ENCODE results near the gene RNF175. TPM values are rescaled to one million over a fixed set of nuclear protein-coding genes. Genes with fewer than 3 reads are reported as not detected.

The RNF175 gene
- total RNA-seq, 6 experiments from 2014 or later, result 0.20 TPM; not detected in 5

DNA sequence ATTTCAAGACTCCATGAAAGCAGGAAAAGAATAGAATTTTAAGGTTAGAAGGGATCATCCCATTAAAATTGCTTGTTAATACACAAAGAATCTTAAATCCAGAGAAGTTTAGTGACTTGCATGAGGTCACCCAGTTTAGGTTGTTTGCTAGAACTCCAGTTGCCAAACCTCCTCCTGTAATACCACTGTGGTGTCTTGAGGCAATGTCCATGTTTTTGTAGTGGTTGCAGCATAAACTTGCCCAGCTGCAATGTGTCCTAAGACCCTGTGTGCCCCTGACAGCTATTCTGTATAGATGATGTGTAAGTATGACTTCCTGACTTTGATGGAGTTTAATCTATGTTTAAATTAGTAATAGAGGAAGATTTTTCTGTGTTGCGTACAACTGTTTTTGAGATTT, 22.8 kb upstream of the RNF175 start:
- no peak overlapping the region for H3K4me3 ChIP-seq

DNA sequence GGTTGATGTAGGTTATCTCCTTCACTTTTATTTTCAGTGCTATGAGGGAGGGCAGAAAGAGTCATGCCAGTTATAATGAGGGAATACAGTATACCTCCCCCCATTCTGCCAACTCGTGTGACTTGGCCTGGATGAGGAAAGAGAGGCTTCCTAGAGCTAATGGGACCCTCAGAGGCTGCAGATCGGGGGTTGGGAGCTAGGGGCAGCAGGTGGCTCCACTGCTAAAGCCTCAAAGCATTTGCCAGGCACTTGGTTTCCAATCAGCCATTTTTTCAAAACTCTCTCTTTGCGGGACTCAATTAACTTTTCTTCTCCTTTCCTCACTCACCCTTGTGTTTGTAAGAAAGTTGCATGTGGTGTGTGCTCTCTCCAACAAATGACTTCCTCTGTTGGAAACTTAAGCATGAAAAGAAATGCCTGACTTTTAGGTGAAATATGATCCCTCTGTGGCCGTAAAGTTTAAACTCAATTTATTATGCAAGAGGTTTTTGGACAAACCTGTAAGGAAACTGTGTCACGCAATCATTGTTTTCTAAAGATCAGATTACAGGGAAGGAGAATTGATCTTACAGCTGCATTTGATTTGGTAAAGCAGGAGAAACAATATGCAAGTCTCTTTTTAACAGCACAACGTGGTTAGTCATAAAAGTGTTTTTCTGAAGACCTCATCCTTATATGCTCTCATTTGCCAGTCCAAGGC, 22.0 kb upstream of the RNF175 start:
- no peak for DNase-seq
- Histone ChIP-seq H3K27me3 (peaks cover 0 to under 1% of the 10 kb centered on the region in 2 donors), H3K9me3 (no peaks in the 10 kb centered on the region), H3K4me1 (no peaks in the 10 kb centered on the region), H3K27ac (no peak overlapping the region), H3K4me3 (no peak overlapping the region), H3K36me3 (no peaks in the 10 kb centered on the region)
- TF ChIP-seq, protein P1, sequence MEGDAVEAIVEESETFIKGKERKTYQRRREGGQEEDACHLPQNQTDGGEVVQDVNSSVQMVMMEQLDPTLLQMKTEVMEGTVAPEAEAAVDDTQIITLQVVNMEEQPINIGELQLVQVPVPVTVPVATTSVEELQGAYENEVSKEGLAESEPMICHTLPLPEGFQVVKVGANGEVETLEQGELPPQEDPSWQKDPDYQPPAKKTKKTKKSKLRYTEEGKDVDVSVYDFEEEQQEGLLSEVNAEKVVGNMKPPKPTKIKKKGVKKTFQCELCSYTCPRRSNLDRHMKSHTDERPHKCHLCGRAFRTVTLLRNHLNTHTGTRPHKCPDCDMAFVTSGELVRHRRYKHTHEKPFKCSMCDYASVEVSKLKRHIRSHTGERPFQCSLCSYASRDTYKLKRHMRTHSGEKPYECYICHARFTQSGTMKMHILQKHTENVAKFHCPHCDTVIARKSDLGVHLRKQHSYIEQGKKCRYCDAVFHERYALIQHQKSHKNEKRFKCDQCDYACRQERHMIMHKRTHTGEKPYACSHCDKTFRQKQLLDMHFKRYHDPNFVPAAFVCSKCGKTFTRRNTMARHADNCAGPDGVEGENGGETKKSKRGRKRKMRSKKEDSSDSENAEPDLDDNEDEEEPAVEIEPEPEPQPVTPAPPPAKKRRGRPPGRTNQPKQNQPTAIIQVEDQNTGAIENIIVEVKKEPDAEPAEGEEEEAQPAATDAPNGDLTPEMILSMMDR (IDR thresholded peaks at IDR 0.05), result no peak
- TF ChIP-seq POLR2A (IDR thresholded peaks at IDR 0.05), result no peak
- intact Hi-C loops (cut with DNase I), result loop anchor here in 1 of 2 donors (5.0 kb wide), 1 partner anchor 300 kb away; no protein-coding TSS in a partner anchor
- ATAC-seq, result no peak
- 20% methylated on average over 6 of the region's 6 CpGs for WGBS (ENCODE audit: insufficient coverage, low coverage, low lambda C conversion rate, missing lambda C conversion rate)

More for the DNA sequence above, 22.8 kb upstream of the RNF175 start:
- Histone ChIP-seq H3K27me3 (peaks cover 0 to 8% of the 10 kb centered on the region in 2 donors), H3K4me1 (no peaks in the 10 kb centered on the region), H3K27ac (no peak overlapping the region), H3K36me3 (no peaks in the 10 kb centered on the region), H3K9me3 (no peaks in the 10 kb centered on the region)
- 93% methylated on average over 1 of the region's 1 CpG for WGBS (ENCODE audit: insufficient coverage, low coverage, low lambda C conversion rate, missing lambda C conversion rate)
- intact Hi-C loops (cut with DNase I), result loop anchor here in 1 of 2 donors (5.0 kb wide), 1 partner anchor 300 kb away; no protein-coding TSS in a partner anchor
- ATAC-seq (no peak), DNase-seq (no peak)
- TF ChIP-seq, protein P1 (IDR thresholded peaks at IDR 0.05), result no peak
- no peak for TF ChIP-seq POLR2A (IDR thresholded peaks at IDR 0.05)

DNA sequence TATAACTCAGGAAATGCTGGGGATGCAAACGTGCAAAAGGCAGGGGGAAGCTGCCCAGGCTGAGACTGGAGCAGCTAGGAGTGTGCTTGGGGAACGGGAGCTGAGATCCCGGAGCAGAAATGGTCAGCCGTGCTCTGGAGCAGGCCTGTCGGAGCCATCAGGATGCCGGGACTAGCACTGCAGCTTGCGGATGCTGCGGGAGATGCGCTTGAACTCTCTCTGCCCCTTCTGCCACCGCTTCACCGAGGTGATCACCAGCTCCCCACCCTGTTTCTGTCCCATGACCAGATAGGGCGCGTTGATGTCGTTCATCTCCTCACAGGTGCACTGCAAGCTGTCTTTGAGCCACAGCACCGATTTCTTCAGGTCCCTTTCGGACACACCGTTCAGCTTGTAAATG, 21.5 kb upstream of the RNF175 start:
- no peaks in the 10 kb centered on the region for H3K9me3 ChIP-seq
- no peak overlapping the region for H3K4me3 ChIP-seq
- H3K27ac ChIP-seq, result no peak overlapping the region
- no peaks in the 10 kb centered on the region for H3K4me1 ChIP-seq
- no peaks in the 10 kb centered on the region for H3K27me3 ChIP-seq
- TF ChIP-seq, protein P1 (IDR thresholded peaks at IDR 0.05), result no peak
- TF ChIP-seq POLR2A (IDR thresholded peaks at IDR 0.05), result no peak
- DNase-seq, result no peak
- no peak for ATAC-seq
- no peaks in the 10 kb centered on the region for H3K36me3 ChIP-seq
- intact Hi-C loops (cut with DNase I), result loop anchor here in 1 of 2 donors (5.0 kb wide), 1 partner anchor 301 kb away; no protein-coding TSS in a partner anchor
- WGBS (ENCODE audit: insufficient coverage, low coverage, low lambda C conversion rate, missing lambda C conversion rate), result 71% methylated on average over 3 of the region's 17 CpGs

DNA sequence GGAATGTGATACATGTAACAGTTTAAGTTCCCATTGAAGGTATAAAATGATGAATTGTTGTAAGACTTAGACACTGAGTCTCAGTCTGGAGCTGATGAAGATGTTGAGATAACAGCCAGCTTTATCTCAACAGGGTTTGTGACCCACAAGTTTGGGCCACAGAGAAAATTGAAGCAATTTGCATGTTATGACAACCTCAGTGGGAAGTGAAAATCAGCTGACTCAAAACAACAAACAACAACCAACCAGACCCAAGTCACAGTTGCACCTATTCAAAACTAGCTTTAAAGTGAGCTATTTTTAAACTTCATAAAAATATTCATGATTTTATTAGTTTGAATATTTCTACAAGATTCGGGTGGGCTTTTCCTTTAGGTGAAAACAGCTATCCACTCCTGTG, 21.1 kb upstream of the RNF175 start:
- intact Hi-C loops (cut with DNase I), result loop anchor here in 1 of 2 donors (5.0 kb wide), 1 partner anchor 301 kb away; no protein-coding TSS in a partner anchor
- Histone ChIP-seq H3K27ac (no peak overlapping the region), H3K4me3 (no peak overlapping the region), H3K4me1 (no peaks in the 10 kb centered on the region), H3K27me3 (no peaks in the 10 kb centered on the region), H3K36me3 (no peaks in the 10 kb centered on the region), H3K9me3 (no peaks in the 10 kb centered on the region)
- DNase-seq (no peak), ATAC-seq (no peak)
- WGBS (ENCODE audit: insufficient coverage, low coverage, low lambda C conversion rate, missing lambda C conversion rate), result 57% methylated on average over 1 of the region's 1 CpG
- TF ChIP-seq POLR2A (IDR thresholded peaks at IDR 0.05), result no peak
- TF ChIP-seq, protein P1 (IDR thresholded peaks at IDR 0.05), result no peak
